Liver (tissue), 10 donors: ENCODE data around the gene USH2A. TPM values are rescaled to one million over a fixed set of nuclear protein-coding genes. Genes with fewer than 3 reads are reported as not detected.

ENCODE experiments used
- DNase-seq: peaks from one replicate; pipeline ENCODE4 v3.0.0-alpha.2; 2017; ENCODE audit warnings: low spot score
- H3K27ac ChIP-seq, 2 donors: one replicate each; pipeline ENCODE4 v1.7.0; 2013; ENCODE audit warnings: inconsistent platforms in 2 of 2, low read length in 2 of 2, control low read depth in 1 of 2, low read depth in 1 of 2, mild to moderate bottlenecking in 1 of 2
- H3K27me3 ChIP-seq, 4 donors: one replicate each; pipeline versions ENCODE4 v1.6.1 to v1.7.0; 2013; ENCODE audit warnings: low read length in 3 of 4, inconsistent platforms in 1 of 4, mild to moderate bottlenecking in 1 of 4, moderate library complexity in 1 of 4; ENCODE audit not compliant: control insufficient read depth in 4 of 4, insufficient read depth in 4 of 4
- H3K36me3 ChIP-seq, 4 donors: one replicate each; pipeline versions ENCODE4 v1.6.1 to v1.7.0; 2013; ENCODE audit warnings: low read length in 3 of 4, mild to moderate bottlenecking in 3 of 4, low read depth in 1 of 4, moderate library complexity in 1 of 4; ENCODE audit not compliant: control insufficient read depth in 4 of 4, insufficient read depth in 3 of 4
- H3K4me1 ChIP-seq, 4 donors: one replicate each; pipeline versions ENCODE4 v1.6.1 to v1.7.0; 2013; ENCODE audit warnings: low read length in 3 of 4, mild to moderate bottlenecking in 3 of 4, moderate library complexity in 1 of 4; ENCODE audit not compliant: control insufficient read depth in 4 of 4, insufficient read depth in 4 of 4
- H3K4me3 ChIP-seq, 3 donors: one replicate each; pipeline versions ENCODE4 v1.6.1 to v1.7.0; 2013; ENCODE audit warnings: low read length in 3 of 3, control low read depth in 1 of 3, low read depth in 1 of 3, mild to moderate bottlenecking in 1 of 3
- H3K9ac ChIP-seq, 2 donors: one replicate each; pipeline ENCODE4 v1.7.0; 2013; ENCODE audit warnings: low read length in 2 of 2, mild to moderate bottlenecking in 2 of 2, moderate library complexity in 2 of 2, control low read depth in 1 of 2, low read depth in 1 of 2
- H3K9me3 ChIP-seq, 4 donors: one replicate each; pipeline versions ENCODE4 v1.6.1 to v1.7.0; 2013; ENCODE audit warnings: low read length in 3 of 4; ENCODE audit not compliant: control insufficient read depth in 4 of 4
- ATF3 ChIP-seq: IDR thresholded peaks from 2 replicates; pipeline ENCODE4 v1.6.1; 2016; ENCODE audit warnings: antibody characterized with exemption
- CTCF ChIP-seq: fragments of 150-350 bp; IDR thresholded peaks from 2 replicates; pipeline ENCODE4 v1.5.1; 2017; ENCODE audit warnings: improper control_type of control experiment, low read depth, low read length; ENCODE audit not compliant: missing input control
- FOXA2 ChIP-seq: IDR thresholded peaks from 2 replicates; pipeline ENCODE4 v1.6.1; 2016; ENCODE audit warnings: antibody characterized with exemption
- HNF4A ChIP-seq, 2 donors: conservative IDR thresholded peaks; 2 replicates each; pipeline ENCODE4 v1.6.1; 2016; ENCODE audit warnings: antibody characterized with exemption in 2 of 2, mild to moderate bottlenecking in 2 of 2
- HNF4G ChIP-seq: IDR thresholded peaks from 2 replicates; pipeline ENCODE4 v1.6.1; 2016; ENCODE audit warnings: antibody characterized with exemption
- JUND ChIP-seq, 2 donors: IDR thresholded peaks; 2 replicates each; pipeline ENCODE4 v1.6.1; 2016; ENCODE audit warnings: antibody characterized with exemption in 2 of 2
- NR2F2 ChIP-seq: IDR thresholded peaks from 2 replicates; pipeline ENCODE4 v1.6.1; 2016; ENCODE audit warnings: antibody characterized with exemption
- RAD21 ChIP-seq, 2 donors: IDR thresholded peaks; 2 replicates each; pipeline ENCODE4 v1.6.1; 2016; ENCODE audit warnings: antibody characterized with exemption in 2 of 2, mild to moderate bottlenecking in 2 of 2
- RXRA ChIP-seq, 2 donors: IDR thresholded peaks; 2 replicates each; pipeline ENCODE4 v1.6.1; 2017 to 2018; ENCODE audit warnings: antibody characterized with exemption in 2 of 2, mild to moderate bottlenecking in 1 of 2
- SP1 ChIP-seq: IDR thresholded peaks from 2 replicates; pipeline ENCODE4 v1.6.1; 2018; ENCODE audit warnings: antibody characterized with exemption, mild to moderate bottlenecking
- YY1 ChIP-seq: IDR thresholded peaks from 2 replicates; pipeline ENCODE4 v1.6.1; 2016; ENCODE audit warnings: antibody characterized with exemption, mild to moderate bottlenecking
- WGBS: extraction: QIAGEN DNeasy Blood & Tissue Kit; methylation state at CpG from one replicate; pipeline ENCODE4 v1.1.7; 2013; 5-methylcytosine and 5-hydroxymethylcytosine counted together
- polyA plus RNA-seq, 2 donors: library from polyadenylated mRNA; stranded (reverse) in 1 of 2; unstranded in 1 of 2; fragments of 200-250 nt in 1 of 2; fragments of >200 nt in 1 of 2; fragmentation: Nextera tagmentation in 1 of 2; extraction: Ambion mirVana in 1 of 2; gene quantifications; one replicate each; pipeline versions ENCODE4 v1.2.1 to v1.2.3, GENCODE V29; 2013 to 2015
- small RNA-seq: library from RNA; depleted of rRNA; stranded (forward); fragments of <200 nt; gene quantifications from one replicate; pipeline ENCODE3, GENCODE V24; 2014
- total RNA-seq, 2 donors: library from RNA; depleted of rRNA; stranded (reverse); fragments of >200 nt; gene quantifications; one replicate each; pipeline ENCODE4 v1.2.3, GENCODE V29; 2014
- donor health status: healthy.
- donor health status: healthy.
- donor health status: healthy.
- donor health status: healthy.
- donor health status: healthy.

USH2A gene
- total and polyA plus RNA-seq, 4 donors = 0.14 to 1.0 (median 0.31) TPM

GRCh38 chr1:215583185-215583749 lies 840.0 kb downstream of the USH2A start:
- Histone ChIP-seq H3K27ac (peak overlapping the region; percentile 0 to 27), H3K36me3 (peaks cover 1 to 30% (median 12%) of the 10 kb centered on the region in 4 donors), H3K27me3 (no peaks in the 10 kb centered on the region), H3K9ac (no peak overlapping the region), H3K4me1 (peaks cover 0 to 3% (median under 1%) of the 10 kb centered on the region in 4 donors), H3K4me3 (no peak overlapping the region), H3K9me3 (no peaks in the 10 kb centered on the region)
- no peak for DNase-seq
- WGBS = 41% methylated on average over 5 of the region's 5 CpGs
- TF ChIP-seq RXRA (IDR thresholded peaks at IDR 0.05) (peak; percentile 48 to 49), JUND (IDR thresholded peaks at IDR 0.05) (peak in 1 of 2 donors; percentile 15), FOXA2 (no peak), SP1 (peak; percentile 43), ATF3 (no peak), NR2F2 (peak; percentile 83), HNF4A (conservative IDR thresholded peaks at IDR 0.05) (peak; percentile 8 to 35), YY1 (peak; percentile 58), CTCF (no peak)

GRCh38 chr1:215581896-215582295 lies 841.4 kb downstream of the USH2A start:
- H3K27ac ChIP-seq = no peak overlapping the region
- no peaks in the 10 kb centered on the region for H3K9me3 ChIP-seq
- H3K4me1 ChIP-seq = peaks cover 0 to 3% (median under 1%) of the 10 kb centered on the region in 4 donors
- no peaks in the 10 kb centered on the region for H3K27me3 ChIP-seq
- peaks cover 1 to 38% (median 17%) of the 10 kb centered on the region in 4 donors for H3K36me3 ChIP-seq
- TF ChIP-seq HNF4G (no peak), RAD21 (IDR thresholded peaks at IDR 0.05) (peak in 1 of 2 donors; percentile 5)
- no peak for DNase-seq
- no peak overlapping the region for H3K4me3 ChIP-seq
- WGBS = 95% methylated on average over 2 of the region's 2 CpGs
- H3K9ac ChIP-seq = no peak overlapping the region

Small RNAs within 50 kb of the gene (small RNA-seq; reads per million reads assigned to genes)
- gene MRPS18BP1 = not detected
- 0.35 reads per million, percentile 38 among the genes with 10 or more reads in this experiment for gene RF00108
